GM18511 (cell line): Measurements from ENCODE around the gene COX7B.
"Not testable (repeated sequence)": the region's sequence is repeated elsewhere in the genome, so short reads cannot be mapped to it uniquely, and the experiment has no call there.

Experiments
- ATAC-seq: cut with Tn5 transposase; IDR thresholded peaks from one replicate; pipeline ENCODE4 v1.9.1; 2021; ENCODE audit warnings: mild to moderate bottlenecking, moderate library complexity; ENCODE audit not compliant: unreplicated experiment

Gene COX7B, protein sequence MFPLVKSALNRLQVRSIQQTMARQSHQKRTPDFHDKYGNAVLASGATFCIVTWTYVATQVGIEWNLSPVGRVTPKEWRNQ

DNA sequence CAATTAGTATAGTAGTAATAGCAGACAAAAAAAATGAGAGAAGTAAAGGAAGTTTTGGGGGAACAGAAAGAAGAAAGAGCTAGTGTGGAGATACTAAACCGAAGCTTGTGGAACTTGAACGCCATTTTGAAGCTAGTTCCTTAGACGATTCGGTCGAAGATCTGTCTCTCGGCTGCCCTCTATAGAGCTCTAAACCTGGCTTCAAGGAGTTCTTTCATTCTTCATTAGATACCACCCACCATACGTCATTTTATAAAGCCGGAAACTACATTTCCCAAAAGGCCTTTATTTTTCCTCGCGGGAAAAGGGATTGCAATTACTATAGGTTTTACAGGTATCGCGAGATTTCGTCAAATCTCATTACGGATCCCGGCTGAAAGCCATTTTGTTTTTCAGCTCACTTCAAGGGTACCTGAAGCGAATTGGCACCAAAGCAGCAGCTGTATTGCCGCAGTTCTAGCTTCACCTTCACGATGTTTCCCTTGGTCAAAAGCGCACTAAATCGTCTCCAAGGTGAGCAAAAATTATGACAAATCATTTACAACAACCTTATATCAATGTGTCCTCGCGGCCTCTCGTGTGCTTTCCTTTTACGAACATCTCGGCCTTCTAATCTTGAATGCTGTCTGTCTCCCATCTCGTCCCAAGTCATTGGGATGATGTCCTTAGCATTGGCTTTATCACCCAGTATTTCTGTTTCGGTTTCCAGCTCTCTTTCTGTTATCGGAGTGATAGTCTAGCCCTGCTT lies at the start of gene COX7B:
Gene COX7B (plus strand): TSS at position 388 of the 748 bp plus-strand sequence. CDS start 86 bp downstream, at position 474.
- peak; percentile 66 for ATAC-seq

DNA sequence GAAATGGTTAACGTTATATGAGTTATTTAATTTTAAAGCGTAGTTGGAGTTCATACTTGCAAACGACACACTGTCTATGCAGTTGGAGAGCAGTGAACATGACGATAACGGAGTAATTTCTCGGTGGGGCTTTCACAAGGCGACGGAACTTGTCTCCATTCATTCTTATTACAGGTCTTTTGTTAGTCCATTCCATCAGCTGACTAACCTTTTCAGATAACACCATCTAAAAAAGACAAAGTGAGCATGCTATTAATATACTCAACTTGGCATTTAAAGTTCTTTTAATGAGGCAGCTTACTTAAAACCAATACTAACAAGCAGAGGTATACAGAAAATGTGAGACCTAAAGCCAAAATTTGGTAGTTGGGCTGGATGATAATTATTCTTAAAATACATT lies 23.9 kb upstream of the COX7B start:
- no peak for ATAC-seq

DNA sequence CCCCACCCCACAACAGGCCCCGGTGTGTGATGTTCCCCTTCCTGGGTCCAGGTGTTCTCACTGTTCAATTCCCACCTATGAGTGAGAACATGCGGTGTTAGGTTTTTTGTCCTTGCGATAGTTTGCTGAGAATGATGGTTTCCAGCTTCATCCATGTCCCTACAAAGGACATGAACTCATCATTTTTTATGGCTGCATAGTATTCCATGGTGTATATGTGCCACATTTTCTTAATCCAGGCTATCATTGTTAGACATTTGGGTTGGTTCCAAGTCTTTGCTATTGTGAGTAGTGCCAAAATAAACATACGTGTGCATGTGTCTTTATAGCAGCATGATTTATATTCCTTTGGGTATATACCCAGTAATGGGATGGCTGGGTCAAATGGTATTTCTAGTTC lies 17.9 kb upstream of the COX7B start:
- not testable (repeated sequence) for ATAC-seq

DNA sequence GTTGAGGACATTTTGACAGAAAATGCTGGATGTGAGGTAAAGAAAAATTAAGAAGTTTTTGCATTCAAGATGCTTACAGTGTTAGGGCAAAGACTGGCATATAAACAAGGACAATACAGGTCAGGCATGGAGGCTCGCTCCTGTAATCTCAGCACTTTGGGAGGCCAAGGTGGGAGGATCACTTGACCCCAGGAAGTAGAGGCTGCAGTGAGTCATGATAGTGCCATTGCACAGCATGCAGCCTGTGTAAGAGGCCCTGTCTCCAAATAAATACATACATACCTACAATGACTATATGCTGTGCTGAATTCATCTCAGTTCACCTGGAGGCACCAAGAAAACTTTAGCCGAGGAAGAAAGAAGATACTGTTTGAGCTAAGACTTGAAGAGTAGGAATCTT lies 6.4 kb upstream of the COX7B start:
- ATAC-seq, result no peak

DNA sequence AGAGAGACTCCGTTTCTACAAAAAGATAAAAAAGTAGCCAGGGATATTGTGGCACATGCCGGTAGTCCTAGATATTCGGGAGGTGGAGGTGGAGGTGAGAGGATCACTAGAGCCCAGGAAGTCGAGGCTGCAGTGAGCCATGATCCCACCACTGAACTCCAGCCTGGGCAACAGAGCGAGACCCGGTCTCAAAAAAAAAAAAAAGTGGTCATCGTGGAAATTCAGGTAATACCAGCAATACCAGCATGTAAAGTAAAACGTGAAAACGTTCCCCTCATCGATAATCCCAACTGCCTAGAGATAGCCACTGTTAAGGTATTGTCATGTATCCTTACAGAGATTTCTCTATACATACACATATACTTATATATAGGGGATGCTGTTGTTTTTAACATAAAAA lies 5.6 kb upstream of the COX7B start:
- ATAC-seq, result no peak

DNA sequence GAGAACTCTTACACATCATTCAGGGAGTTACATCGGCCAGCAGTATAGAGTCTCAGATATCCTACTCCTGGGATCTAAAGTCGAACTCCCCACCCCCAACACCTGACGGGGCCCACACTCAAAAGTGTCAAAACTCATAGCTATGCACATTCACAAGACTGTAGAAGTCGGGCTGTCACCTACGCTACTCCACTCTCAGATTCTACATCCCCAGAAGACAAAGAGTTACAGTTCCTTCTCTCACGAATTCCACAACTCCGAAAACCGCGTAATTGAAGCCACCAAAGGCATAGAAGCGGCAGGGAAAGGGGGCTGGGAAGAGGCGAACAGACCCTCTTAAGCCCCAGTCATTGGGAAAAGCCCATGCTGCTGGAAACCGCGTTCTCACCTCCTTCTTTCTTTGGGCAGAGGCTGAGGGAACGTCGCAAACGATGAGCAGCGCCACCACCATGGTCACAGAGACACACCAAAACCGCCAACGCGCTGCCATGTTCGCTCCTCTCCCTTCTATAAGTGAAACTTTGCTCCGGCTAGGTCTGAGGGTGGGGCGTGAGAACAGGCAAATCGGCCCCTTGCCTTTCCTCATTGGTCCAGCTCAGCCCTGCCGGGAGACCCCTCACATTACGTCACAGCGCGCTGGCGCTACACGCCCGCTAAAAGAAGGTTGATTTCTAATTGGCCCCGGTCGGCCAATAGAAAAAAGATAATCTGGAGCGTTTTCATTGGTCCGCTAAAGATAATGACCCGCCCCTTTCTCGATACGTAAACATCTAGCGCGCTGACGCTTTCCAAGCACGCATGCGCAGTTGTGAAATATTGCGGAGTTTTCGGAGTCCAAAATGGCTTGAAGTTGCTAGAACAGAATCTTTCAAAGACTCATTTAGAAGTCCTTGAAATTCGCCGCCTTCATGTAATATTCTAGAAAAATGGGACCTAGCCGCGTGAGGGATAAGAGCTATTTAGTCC lies 4.1 kb upstream of the COX7B start, which contains the start of gene MAGT1:
Gene MAGT1 (minus strand): TSS at position 515 of the 966 bp plus-strand sequence. CDS start 25 bp downstream, at position 490.
- ATAC-seq, result peak; percentile 91

DNA sequence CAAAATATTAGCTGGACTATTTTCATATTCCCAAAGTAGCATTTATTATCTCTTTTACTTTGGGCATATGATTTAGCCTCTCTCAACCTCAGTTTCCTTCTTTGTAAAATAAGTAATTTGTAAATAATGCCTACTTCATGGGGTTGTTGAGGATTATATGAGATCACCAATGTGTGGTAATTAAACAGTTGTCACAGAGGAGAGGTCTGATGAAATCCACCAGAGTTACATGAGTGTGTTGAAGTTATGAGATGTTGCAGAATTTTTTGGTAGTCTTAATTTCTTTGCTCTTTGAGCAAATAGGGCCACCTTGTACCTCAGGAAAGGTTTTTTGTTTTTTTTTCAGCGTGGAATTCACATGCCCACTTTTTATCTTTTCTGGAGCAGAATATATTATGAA lies 1.4 kb downstream of the COX7B start:
- ATAC-seq, result no peak

DNA sequence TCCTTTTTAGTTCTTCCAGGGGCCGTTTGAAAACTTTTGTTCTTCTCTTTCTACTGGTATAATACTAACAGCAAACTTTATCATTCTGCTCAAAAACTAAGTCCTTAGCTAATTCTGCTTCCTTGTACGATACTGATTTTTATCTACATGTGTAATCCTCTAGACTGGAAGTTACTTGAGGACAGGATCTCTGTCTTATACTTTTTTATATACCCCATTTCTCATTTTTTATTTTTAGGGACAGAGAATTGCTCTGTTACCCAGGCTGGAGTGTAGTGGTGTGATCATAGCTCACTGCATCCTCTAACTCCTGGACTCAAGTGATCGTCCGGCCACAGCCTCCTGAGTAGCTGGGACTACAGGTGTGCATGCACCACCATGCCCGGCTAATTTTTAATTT lies 2.2 kb downstream of the COX7B start:
- ATAC-seq, result no peak

DNA sequence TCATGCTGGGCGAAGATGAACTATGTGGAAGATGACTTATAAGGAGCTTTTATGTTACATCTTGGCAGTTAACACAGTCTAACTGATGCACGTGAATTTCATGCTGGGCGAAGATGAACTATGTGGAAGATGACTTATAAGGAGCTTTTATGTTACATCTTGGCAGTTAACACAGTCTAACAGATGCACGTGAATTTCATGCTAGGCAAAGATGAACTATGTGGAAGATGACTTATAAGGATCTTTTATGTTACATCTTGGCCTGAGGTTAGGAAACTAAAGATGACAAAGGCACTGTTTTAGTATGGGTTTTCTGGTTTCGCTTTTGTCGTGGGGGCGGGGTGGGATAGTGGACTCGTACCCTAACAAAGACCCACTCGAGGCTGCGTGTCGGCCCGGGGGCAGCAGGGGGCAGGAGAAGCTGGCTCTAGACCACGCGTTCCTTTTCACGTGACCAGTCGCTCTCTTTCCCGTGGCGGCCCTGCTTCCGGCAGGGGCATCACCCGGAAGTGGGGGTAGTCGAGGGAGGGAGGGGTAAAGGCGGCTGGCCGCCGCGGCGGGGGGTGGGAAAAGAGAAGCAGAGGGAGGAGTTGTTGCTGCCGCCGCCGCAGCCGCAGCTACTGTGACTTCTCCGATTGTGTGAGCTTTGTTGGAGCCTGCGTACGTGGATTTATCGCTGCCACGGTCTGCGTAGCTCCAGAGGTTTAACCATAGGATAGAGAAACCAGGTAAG lies 11.0 kb downstream of the COX7B start, which contains the start of gene ATP7A:
Gene ATP7A (plus strand): TSS at position 586 of the 733 bp plus-strand sequence. CDS start 60,949 bp downstream, outside the sequence.
- ATAC-seq, result peak; percentile 93

DNA sequence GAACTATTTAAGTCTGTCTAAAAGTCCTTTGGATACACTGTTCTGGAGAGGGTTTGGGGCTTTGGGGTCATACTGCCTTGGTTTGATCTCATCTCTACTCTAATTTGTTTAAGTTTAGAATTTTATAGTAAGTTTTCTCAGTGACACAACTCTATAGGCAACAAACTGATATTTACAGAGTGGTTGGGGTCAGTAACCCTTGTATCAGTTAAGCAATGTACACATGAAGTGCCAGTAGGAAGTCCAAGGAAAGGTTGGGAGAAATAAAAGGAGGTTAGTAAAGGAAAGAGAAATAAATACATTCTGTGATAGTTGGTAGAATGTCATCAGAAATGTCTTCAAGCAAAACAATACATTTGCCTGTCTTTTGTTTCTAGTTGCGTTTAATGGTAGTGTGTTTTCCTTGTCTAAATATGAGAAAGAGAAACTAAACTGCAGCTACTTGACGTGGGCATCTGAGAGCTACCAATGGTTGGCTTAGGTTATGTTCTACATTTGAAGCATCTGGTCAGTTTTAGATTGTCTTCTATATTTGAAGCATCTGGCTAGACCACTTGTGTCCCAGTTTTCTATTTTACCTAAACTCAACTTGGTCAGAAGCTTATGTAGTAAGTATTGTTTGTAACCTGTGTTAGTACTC lies 18.1 kb downstream of the COX7B start:
- ATAC-seq, result no peak

DNA sequence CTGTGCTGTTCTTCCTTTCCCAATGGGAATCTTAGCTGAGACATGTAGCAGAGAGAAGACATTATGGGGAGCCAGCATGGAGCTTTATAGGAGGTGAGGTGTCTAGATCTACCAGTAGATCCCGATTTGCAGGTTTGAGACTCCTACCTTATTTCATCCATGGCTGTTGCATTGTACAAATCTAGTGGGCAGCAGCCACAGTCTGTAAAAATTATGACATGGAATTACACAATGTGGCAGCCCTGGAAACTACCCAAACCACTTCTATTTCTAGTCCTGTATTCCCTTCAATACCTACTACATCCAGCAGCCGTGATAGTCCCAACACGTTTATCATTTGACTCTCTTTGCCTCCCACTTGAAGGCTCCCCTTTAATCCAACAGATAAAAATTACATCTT lies 19.3 kb downstream of the COX7B start:
- ATAC-seq, result no peak

DNA sequence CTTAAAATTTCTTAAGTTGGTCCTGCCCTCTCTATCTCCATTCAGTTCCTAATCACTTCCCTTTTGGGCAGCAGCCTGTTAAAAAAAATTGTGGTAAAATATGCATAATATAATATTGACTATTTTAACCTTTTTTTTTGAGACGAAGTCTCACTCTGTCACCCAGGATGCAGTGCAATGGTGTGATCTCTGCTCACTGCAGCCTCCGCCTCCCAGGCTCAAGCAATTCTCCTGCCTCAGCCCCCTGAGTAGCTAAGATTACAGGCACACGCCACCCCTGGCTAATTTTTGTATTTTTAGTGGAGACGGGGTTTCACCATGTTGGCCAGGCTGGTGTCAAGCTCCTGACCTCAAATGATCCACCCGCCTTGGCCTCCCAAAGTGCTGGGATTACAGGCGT lies 20.1 kb downstream of the COX7B start:
- ATAC-seq, result not testable (repeated sequence)

DNA sequence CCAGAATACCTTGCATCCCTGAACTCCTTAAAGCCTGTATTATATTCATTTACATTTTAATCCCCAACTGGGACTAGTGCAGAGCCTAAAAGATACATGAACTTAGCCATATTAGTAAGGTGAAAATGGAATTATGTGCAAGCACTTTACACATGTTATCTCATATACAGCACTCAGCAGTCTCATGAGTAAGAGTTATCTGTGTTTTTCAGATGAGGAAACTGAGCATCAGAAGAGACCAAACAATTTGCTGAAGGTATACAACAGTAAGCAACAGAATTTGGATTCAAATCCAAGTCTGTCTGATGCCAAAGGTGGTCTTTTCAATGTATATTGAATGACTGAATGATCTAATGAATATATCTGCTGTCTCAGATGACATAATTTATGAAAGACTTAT lies 23.5 kb downstream of the COX7B start:
- ATAC-seq, result no peak

DNA sequence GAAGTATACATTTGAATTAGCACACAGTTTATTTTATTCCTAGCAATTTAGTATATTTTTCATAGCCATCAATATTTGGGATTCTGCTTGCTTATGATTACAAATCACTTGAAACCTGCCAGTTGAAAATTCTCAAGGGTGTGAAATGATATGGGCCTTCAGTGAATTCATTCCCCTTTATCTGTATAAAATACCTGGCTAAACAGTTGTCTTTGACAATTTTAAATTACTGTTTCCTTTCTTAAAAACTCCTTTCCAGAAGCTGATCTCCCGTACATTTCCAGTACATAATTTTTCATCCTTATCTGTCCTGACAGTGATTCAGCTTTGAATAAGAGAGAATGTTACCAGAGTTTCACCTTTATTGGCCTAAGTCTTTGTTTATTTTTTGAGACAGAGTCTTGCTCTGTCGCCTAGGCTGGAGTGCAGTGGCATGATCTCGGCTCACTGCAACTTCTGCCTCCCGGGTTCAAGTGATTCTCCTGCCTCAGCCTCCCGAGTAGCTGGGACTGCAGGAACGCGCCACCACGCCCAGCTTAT lies 25.1 kb downstream of the COX7B start:
- ATAC-seq, result no peak

DNA sequence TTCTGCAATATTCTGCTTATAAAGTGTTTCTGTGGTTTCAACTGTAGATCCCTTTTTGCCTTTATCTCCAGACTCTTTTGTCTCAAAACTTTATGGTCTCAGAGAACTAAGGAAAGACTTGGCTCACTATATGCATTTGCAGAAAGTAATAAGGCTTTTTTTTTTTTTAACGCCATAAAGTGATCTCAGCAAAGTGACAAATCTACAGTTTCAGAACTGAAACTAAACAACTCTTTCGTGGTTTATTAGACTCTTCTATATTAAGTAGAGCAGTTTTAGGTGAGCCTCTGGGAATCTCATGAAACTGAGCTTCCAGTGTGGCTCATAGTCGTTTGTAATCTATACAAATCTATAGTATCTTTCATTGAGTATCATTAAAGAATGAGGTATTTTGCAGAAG lies 26.5 kb downstream of the COX7B start:
- no peak for ATAC-seq

DNA sequence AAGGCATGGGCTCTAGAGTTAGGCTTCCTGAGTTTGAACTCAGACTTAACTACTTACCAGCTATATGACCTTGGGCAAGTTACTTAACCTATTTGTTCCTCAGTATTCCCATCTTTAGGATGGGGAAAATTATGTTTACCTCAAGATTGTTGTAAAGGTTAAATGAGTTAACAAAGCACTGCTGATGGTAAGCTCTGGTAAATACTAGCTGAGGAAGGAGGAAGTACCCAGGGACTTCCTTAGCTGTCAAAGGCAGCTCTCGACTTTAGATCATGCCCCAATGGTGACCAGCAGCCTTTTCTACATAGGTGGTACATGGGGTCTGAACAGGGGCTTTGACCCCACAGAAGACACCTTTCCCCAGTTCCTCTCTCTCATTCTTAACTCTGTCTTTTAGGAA lies 31.3 kb downstream of the COX7B start:
- ATAC-seq, result no peak

DNA sequence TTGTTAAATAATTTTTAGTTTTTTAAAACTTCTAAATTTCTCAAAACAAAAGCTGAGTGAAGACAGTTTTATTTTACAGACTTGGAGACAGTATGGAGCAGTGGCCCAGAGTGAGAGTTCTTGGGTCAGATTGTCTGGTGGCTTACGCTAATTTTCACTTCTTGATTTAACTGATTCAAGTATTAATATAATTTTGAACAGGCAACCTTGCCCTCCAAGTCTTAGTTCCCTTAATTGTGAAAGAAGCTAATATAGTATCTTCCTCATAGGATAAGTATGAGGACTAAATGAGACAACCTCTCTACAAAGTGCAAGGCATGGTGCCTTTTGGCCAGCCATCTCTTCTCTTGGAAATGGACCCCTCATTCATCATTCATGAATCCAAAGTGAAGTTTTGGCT lies 36.6 kb downstream of the COX7B start:
- ATAC-seq, result no peak

DNA sequence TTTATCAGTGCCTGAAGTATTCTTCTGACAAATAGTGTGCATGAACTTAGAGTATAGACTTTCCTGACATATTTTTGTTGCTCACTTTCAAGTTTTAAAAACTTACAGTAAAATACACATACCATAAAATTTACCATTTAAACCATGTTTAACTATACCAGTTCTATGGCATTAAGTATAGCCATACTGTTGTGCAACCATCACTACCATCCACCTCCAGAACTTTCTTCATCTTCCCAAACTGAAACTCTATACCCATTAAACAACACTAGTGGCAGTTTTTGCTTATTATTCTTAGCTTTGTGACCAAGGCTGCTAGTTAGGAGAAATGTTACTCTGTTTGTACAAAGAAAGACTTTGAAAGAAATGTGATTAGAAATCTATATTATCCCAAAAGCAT lies 37.0 kb downstream of the COX7B start:
- no peak for ATAC-seq

DNA sequence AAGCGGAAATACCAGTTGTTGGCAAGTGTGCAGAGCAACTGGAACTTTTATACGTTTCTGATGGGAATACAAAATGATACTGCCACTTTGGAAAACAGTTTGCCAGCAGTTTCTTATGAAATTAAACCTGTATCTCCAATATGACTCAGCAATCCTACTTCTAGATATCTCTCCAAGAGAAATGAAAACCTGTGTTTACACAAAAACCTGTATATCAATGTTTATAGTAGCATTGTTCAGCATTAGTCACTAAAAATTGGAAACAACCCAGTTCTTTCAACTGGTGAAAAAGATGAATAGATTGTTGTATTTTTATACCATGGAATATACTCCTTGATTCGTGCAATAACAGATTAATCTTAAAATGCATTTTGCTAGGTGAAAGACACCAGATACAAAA lies 38.0 kb downstream of the COX7B start:
- no peak for ATAC-seq

DNA sequence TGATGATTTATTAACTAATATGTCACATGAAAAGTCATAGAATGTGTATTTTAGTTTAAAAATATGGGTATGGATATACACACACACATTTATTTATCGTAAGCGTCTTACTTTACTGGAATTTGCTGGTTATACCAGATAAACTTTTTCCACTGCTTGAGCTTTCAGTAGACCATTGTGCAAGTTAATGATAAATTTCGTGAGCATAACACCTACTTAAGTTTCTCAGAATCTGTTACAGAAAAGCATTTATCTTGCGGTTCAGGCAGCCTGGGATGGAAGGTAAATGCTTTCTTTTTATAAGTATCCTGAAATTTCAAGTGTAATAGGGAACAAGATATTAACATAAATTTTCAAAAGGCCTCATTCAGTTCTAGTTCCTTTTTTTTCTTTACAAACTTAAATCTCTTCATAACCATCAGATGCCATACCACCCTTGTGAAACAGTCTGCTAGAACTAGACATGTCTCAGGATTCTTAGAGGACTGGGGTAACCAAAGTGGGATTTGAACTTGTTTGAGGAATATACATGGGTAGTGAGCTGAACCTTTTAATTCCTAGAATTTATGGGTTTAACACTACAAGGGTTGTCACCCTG lies 38.9 kb downstream of the COX7B start:
- ATAC-seq, result no peak
